Measurements from ENCODE around the gene FKBP15. TPM values are rescaled to one million over a fixed set of nuclear protein-coding genes. Genes with fewer than 3 reads are reported as not detected.

FKBP15 gene
- total RNA-seq, 1 donor from 2014 or later = 17.2 TPM

DNA sequence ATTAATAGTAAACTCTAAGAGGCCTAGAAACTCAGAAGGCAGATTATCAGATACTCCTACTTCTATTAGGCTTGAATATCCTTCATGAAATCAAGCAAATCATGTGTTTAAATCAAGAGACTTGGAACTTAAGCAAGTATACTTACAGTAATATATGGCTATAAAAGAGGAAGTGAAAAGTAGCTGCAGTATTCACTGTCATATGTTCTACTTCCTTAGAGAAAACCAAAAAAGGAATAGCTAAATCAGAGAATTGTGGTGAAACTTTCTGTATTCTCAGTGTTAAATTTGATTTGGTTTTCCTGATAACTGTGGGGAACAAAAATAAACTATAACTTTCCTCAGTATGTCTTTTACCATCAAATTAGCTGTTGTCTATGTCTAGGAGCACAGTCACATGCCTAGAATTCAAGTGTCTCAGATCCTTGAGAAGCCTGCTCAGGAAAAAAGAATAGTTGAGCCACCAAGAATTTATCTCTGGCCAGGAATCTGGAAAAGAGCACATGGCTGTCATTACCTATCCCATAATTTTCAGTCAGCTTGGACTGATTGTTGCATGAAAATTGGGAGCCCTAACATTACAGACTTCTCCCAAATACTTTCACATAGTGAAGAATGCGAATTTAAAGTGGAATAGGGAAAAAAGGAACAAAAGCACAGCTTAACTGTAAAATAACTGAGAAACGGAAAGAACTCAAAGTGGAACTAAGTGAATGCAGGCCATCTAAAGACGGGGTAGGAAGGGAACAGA is 1.7 kb downstream of the FKBP15 start:
- H3K36me3 ChIP-seq (ENCODE audit: control insufficient read depth, insufficient read depth, low read length) = no peaks in the 10 kb centered on the region
- TF ChIP-seq, protein P1, sequence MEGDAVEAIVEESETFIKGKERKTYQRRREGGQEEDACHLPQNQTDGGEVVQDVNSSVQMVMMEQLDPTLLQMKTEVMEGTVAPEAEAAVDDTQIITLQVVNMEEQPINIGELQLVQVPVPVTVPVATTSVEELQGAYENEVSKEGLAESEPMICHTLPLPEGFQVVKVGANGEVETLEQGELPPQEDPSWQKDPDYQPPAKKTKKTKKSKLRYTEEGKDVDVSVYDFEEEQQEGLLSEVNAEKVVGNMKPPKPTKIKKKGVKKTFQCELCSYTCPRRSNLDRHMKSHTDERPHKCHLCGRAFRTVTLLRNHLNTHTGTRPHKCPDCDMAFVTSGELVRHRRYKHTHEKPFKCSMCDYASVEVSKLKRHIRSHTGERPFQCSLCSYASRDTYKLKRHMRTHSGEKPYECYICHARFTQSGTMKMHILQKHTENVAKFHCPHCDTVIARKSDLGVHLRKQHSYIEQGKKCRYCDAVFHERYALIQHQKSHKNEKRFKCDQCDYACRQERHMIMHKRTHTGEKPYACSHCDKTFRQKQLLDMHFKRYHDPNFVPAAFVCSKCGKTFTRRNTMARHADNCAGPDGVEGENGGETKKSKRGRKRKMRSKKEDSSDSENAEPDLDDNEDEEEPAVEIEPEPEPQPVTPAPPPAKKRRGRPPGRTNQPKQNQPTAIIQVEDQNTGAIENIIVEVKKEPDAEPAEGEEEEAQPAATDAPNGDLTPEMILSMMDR (IDR thresholded peaks at IDR 0.05; ENCODE audit: insufficient read depth, low read length, poor library complexity, severe bottlenecking) = no peak
- no peaks in the 10 kb centered on the region for H3K27me3 ChIP-seq (ENCODE audit: control insufficient read depth, insufficient read depth, low read length)
- no peak for DNase-seq (ENCODE audit: low read depth)
- H3K4me3 ChIP-seq (ENCODE audit: low read depth, low read length) = no peak overlapping the region

DNA sequence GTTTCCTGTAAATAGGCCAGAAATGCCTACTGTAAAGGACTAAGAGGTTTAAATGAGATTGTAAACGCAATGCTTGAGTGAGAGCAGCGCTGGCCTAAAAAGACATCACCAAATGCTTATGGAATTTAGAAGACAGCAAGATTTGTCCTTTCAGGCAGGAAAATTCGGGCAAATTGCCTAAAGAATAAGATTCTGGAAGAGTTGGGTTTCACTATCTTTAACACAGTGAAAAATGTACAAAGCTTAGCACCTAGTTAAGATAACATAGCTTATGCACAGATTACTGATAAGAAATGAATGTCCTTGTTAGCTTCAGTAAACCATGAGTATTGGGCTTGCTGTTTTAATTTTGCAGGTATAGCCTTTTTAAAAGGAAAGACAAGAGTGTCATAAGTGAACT is 4.7 kb downstream of the FKBP15 start:
- no peaks in the 10 kb centered on the region for H3K27me3 ChIP-seq (ENCODE audit: control insufficient read depth, insufficient read depth, low read length)
- no peaks in the 10 kb centered on the region for H3K36me3 ChIP-seq (ENCODE audit: control insufficient read depth, insufficient read depth, low read length)
- DNase-seq (ENCODE audit: low read depth) = no peak
- TF ChIP-seq, protein P1 (IDR thresholded peaks at IDR 0.05; ENCODE audit: insufficient read depth, low read length, poor library complexity, severe bottlenecking) = no peak
- H3K4me3 ChIP-seq (ENCODE audit: low read depth, low read length) = no peak overlapping the region

DNA sequence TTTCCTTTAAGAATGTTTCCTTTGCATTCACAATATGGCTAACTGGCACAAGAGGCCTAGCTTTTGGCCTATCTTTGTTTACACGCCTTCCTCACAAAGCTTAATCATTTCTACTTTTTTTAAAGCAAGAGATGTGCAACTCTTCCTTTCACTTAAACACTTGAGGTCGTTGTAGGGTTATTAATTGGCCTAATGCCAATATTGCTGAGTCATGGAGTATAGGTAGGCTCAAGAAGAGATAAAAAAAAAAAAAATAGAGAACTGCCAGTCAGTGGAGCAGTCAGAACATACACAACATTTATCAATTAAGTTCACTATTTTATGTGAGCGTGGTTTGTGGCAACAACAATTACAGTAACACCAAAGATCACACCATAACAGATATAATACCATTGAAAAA is 5.9 kb downstream of the FKBP15 start:
- Histone ChIP-seq H3K27me3 (ENCODE audit: control insufficient read depth, insufficient read depth, low read length) (no peaks in the 10 kb centered on the region), H3K36me3 (ENCODE audit: control insufficient read depth, insufficient read depth, low read length) (no peaks in the 10 kb centered on the region), H3K4me3 (ENCODE audit: low read depth, low read length) (no peak overlapping the region)
- TF ChIP-seq, protein P1 (IDR thresholded peaks at IDR 0.05; ENCODE audit: insufficient read depth, low read length, poor library complexity, severe bottlenecking) = no peak
- DNase-seq (ENCODE audit: low read depth) = no peak

DNA sequence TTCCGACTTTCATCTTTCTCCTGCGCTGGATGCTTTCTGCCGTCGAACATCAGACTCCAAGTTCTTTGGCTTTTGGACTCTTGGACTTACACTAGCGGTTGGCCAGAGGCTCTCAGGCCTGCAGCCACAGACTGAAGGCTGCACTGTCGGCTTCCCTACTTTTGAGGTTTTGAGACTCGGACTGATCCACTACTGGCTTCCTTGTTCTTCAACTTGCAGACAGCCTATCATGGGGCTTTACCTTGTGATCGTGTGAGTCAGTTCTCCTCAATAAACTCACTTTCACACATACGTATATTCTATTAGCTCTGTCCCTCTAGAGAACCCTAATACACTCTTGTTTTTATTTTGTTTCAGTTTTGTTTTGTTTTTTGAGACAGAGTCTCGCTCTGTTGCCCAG is 10.3 kb downstream of the FKBP15 start:
- no peaks in the 10 kb centered on the region for H3K36me3 ChIP-seq (ENCODE audit: control insufficient read depth, insufficient read depth, low read length)
- H3K4me3 ChIP-seq (ENCODE audit: low read depth, low read length) = no peak overlapping the region

DNA sequence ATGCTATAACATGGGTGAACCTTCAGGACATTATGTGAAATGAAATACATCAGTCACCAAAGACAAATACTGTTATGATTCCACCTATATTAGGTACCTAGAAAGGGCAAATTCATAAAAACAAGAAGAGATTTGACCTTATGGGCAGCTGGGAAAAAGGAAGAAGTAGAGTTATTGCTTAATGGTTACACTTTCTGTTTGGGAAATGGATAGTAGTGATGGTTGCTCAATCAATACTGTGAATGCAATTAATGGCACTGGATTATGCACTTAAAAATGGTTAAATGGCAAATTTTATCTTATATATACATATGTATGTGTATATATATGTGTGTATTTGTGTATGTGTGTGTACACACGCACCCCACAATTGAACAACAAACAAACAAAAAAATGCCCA is 15.2 kb downstream of the FKBP15 start:
- H3K36me3 ChIP-seq (ENCODE audit: control insufficient read depth, insufficient read depth, low read length) = no peaks in the 10 kb centered on the region
- TF ChIP-seq, protein P1 (IDR thresholded peaks at IDR 0.05; ENCODE audit: insufficient read depth, low read length, poor library complexity, severe bottlenecking) = no peak

More for the DNA sequence above, 10.3 kb downstream of the FKBP15 start:
- DNase-seq (ENCODE audit: low read depth) = no peak
- H3K27me3 ChIP-seq (ENCODE audit: control insufficient read depth, insufficient read depth, low read length) = no peaks in the 10 kb centered on the region
- TF ChIP-seq, protein P1 (IDR thresholded peaks at IDR 0.05; ENCODE audit: insufficient read depth, low read length, poor library complexity, severe bottlenecking) = no peak

DNA sequence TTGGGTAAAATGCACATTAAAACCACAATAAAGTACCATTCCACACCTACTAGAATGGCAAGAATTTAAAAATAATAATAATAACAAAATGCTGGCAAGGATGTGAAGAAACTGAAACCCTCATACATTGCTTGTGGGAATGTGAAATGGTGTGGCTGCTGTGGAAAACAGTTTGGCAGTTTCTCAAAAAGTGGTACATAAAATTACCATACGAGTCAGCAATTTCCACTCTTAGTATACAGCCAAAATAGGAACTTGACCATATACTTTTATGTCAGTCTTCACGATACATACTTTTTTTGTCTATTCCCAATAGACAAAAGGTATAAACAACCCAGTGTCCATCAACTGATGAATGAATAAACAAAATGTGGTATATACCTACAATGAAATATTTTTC is 15.6 kb downstream of the FKBP15 start:
- H3K27me3 ChIP-seq (ENCODE audit: control insufficient read depth, insufficient read depth, low read length) = no peaks in the 10 kb centered on the region
- no peak for DNase-seq (ENCODE audit: low read depth)
- no peak overlapping the region for H3K4me3 ChIP-seq (ENCODE audit: low read depth, low read length)
- no peaks in the 10 kb centered on the region for H3K36me3 ChIP-seq (ENCODE audit: control insufficient read depth, insufficient read depth, low read length)
- TF ChIP-seq, protein P1 (IDR thresholded peaks at IDR 0.05; ENCODE audit: insufficient read depth, low read length, poor library complexity, severe bottlenecking) = no peak

More for the DNA sequence above, 15.2 kb downstream of the FKBP15 start:
- no peak for DNase-seq (ENCODE audit: low read depth)
- H3K27me3 ChIP-seq (ENCODE audit: control insufficient read depth, insufficient read depth, low read length) = no peaks in the 10 kb centered on the region
- H3K4me3 ChIP-seq (ENCODE audit: low read depth, low read length) = no peak overlapping the region
